Stomach (tissue), 4 donors: ENCODE results near the gene AKAP5.

ENCODE experiments used
- CTCF ChIP-seq, 7 experiments: fragments of 450-650 bp in 4 of 7; fragments of 200-600 bp in 3 of 7; sonication (generic) in 3 of 7; IDR thresholded peaks; one replicate each; pipeline ENCODE4 v1.5.1; 2016 to 2019; ENCODE audit warnings: antibody characterized with exemption in 7 of 7, control low read depth in 2 of 7, mild to moderate bottlenecking in 1 of 7
- EP300 ChIP-seq: sonication (generic); formaldehyde crosslinking; IDR thresholded peaks from one replicate; pipeline ENCODE4 v1.6.1; 2017; ENCODE audit warnings: antibody characterized with exemption
- POLR2A ChIP-seq, 4 donors: fragments of 450-650 bp; IDR thresholded peaks; one replicate each; pipeline ENCODE4 v1.6.1; 2016; ENCODE audit warnings: antibody characterized with exemption in 4 of 4, control low read depth in 2 of 4, mild to moderate bottlenecking in 1 of 4, moderate library complexity in 1 of 4

DNA sequence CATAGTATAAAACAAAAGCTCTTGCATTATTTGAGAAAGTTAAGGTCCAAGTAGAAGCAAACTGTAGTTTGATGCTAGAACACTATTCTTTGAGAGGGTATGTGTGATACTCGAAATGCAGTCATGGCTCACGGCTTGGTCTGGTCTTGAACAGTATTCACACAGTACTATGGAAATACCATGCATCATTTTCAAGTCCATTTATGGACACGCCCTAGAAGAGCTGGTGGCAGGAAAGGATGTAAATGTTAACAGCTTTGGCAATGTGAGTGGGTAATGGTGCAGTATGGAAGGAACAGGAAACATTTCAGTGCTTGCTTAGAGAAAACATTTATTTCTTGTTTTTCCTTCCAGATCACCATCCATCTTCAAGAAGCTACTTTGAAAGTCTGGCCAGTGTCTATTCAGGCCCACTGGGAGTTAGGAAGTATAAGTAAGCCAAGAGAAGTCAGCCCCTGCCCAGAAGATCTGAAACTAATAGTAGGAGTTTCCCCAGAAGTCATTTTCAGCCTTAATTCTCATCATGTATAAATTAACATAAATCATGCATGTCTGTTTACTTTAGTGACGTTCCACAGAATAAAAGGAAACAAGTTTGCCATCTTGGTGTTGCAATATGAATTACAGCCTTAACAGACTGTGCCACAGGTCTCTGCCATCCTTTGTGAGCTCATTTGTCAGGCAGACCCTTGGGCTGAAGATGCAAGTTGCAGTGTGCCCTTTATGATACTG is 5.7 kb upstream of the AKAP5 start:
- TF ChIP-seq CTCF (IDR thresholded peaks at IDR 0.05) (no peak), POLR2A (IDR thresholded peaks at IDR 0.05) (no peak), EP300 (no peak)
